ENCODE results near the gene PRMT2. TPM values are rescaled to one million over a fixed set of nuclear protein-coding genes. Genes with fewer than 3 reads are reported as not detected.

PRMT2 gene
- total RNA-seq = 99.7 and 129 TPM in 2 replicates

DNA sequence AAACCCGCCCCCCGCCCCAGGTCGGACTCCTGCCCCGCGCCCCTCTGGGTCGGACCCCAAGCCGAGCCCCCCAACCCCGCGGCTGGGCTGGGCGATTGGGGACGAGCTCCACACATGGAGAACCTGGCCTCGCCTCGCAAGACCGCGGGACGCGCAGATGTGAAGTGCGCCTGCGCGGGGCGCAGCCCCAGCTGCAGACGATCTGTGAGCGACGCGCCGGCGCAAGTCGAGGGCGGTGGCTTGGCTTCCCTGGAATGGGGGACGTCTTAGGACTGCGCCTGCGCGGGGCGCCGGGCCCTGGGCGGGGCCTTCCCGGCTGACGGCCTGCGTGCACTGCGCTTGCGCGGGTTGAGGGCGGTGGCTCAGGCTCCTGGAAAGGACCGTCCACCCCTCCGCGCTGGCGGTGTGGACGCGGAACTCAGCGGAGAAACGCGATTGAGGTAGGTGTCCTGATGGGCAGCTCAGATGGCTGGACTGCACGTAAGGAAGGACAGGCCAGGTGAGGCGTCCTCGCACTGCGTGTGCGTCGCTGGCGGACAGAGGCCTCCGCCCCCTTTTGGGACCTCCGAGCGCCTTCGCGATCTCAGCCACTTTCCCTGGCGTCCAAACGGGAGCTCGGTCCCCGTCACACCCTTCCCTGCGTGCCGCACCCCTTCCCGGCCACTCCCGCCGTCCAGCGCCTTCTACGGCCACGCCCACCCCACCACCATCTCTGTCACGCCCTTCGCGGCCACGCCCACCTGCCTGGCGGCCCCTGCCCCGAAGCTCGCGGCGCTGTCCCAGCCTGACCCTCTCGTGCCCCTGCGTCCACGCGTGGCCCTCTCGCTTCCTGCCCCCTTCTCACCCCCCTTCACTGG is at the start of gene PRMT2:
PRMT2 (plus strand) TSS at position 351 of the 857 bp plus-strand sequence. CDS start 1,278 bp downstream, outside the sequence.

DNA sequence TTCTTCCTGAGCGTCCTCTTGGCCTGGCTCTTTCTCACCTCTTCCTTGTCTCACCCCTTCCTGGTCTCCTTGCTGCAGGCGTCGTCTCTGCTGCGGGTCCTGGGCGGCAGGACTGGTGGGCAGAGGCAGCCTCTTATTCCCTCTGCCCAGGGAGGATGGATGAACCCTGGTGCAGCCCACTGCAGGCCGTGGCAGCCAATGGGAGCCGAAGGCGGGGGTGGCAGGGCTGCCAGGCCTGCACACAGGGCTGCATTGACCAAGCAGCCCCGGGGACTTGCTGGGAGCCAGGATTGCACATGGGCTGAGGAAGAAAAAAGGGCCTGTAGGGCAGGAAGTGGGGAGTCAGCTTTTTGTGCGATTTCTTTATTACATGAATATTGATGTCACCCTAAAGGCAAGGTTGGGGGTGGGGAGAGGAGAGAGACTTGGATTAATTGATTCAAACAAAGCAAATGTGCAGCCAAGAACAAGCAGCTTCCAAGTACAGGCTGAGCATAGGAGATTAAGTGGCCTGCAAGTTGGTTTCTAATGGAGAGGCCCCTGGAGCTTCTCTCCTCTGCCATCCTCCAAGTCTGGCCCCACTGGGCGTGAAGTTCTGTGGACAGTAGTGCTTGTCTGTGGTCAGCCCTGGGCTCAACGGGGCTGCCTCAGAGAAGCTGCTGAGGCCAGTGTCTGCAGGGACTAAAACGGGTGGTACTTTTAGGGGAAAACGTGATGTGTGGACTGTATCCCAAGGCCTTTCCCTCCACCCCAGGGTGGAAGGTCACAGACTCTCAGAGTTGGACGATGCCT is 30.3 kb upstream of the PRMT2 start, which contains the start of gene S100B:
S100B (minus strand) TSS at position 108 of the 792 bp plus-strand sequence. CDS start 2,667 bp downstream, outside the sequence.

Other genes with a start within 250 kb of the PRMT2 start
- gene DIP2A, start 176.8 kb upstream of the PRMT2 start, total RNA-seq = 56.7 and 59.1 TPM in 2 replicates
- gene S100B, start 30.6 kb upstream of the PRMT2 start, total RNA-seq = 0.33 TPM in 1 of 2 replicates, not detected in the other